Stimulated activated CD4-positive, alpha-beta T cell treated with anti-CD3 and anti-CD28 coated beads, Interleukin-12 subunit alpha, Interleukin-12 subunit beta, amount 100 ng/mL, for 4 hours (primary cell): Measurements from ENCODE around the gene NFATC1.

Experiments
- DNase-seq: peaks from one replicate; pipeline ENCODE4 v3.0.0-alpha.2; 2020

The NFATC1 gene

DNA sequence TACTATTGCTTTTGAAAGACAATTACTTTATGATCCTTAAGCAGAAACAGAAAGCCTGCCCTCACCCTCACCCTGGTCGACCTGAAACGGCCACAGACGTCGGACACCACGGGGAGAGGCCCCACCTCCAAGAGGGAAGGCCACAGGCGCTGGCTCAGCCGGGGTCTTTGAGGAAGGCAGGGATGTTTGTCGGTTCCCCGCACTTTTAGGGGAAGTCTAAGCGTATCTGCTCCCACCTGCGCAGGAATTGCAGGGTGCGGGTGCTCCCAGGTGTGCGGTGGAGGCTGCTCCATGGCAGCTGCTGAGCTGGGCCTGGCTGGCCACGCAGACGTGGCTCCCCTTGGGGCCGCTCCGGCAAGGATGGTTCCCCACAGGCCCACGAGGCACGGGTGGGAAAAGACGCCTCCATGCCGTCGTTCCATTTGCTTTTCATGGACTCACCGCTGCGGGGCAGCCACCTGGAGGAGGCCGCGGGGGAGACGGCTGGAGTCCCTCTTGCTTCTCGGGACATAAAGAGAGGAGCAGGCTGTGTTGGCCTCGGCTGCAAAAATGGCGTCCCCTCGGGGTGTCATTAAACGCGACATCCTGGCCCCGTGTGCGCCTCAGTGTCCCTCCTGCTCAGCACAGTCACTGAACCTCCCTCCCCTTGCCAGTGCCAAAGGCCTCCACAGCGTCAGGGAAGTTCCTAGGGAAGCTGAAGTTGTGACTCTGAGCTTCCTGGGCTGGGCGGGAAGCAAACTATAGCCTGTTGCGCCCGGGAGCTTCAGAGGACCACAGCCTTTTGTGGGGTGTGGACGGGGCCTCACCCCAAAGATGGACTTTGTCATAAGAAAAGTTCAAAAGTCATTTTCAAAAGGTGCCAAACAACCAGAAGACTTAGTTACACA, 63.4 kb downstream of the NFATC1 start:
- DNase-seq = no peak

DNA sequence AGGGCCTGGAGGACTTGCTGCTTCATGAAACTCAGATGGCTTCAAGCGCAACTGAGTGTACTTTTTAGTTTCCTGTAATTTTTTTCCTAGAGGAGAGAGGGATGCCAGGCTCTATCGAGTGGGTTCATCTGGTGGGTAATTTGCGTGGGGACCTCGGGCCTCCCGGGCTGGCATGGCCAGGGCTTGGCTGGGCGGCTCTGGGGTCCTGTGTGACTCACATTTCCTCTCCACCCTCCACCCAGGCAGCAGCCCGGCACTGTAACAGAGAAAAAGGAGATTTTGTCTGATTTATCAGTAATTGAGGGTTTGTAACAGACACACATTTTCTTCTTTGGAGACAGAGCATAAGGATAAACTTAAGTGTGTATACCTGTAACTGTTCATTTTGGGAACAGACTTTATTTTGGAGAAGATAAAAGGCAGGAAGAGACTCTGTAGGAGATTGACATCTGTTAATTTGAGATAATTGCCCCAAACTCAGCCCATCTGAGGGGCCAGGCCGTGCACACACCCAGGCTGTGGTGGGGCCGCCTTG, 64.3 kb downstream of the NFATC1 start:
- no peak for DNase-seq

- DNase-seq = no peak
Observed at GRCh38 chr18:79460481-79461300, 65.0 kb downstream of the NFATC1 start.

DNA sequence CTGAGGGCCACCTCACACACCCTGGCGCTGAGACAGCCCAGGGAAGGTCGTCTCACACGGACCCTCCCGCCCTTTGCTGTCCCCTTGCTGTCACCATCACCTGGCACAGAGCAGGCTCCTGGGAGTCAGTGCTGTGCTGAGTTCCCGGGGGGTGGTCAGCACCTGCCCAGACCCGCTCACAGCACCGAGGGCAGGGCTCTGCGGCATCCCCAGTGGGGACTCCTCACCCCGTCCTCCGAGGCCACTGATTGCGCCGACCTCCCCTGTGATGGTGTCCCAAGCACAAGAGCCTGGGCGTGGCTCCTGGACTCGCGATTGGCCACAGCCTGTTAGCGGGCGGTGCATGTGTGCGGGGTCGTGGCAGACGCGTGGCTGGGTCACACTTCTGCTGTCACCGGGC, 65.9 kb downstream of the NFATC1 start:
- DNase-seq = no peak

DNA sequence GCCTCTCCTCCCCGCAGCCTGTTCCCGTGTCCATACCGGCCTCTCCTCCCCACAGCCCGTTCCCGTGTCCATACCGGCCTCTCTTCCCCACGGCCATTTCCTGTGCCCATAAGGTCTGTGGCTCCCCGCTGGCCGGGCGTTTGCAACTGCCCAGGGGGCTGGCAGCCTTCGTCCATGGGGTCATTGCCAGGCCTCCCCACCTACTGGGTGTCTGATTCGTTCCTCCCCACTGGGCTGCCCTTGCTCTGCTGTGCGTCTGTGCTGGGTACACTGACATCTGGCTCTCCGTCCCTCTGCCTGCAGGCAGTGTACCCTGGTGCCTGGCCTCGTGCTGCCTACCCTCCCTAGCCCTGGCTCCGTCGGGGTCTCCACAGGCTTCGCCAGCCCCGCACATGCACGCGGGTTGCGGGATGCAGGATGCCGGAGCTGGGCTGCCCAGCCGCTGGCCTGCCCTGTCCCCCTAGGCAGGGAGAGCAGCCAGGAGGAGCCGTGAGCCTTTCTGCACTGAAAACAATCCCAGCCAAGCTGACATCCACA, 67.8 kb downstream of the NFATC1 start:
- DNase-seq = no peak

DNA sequence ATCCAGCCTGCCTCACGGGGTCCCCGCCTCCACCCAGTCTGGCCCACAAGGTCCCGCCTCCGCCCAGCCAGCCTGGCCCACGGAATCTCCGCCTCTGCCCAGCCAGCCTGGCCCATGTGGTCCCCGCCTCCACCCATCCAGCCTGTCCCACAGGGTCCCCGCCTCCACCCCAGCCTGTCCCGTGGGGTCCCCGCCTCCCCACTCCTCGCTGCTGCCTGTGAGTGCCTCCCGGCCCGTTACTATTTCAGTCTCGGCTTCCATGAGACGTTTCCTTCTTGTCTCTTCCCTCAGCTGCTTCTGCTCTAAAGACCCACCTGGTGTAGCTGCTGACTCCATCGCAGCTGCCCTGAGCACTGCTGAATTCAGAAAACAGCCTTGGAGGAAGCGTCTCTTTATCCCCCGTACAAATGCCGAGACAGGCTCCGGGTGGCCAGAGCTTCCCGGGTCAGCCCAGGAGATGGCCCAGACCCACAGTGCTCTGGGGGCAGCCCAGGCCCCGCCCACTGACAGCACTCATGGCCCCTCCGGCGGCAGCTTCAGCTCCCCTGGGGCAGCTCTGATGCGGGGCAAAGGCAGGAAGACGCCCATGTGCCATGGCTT, 69.8 kb downstream of the NFATC1 start:
- no peak for DNase-seq

DNA sequence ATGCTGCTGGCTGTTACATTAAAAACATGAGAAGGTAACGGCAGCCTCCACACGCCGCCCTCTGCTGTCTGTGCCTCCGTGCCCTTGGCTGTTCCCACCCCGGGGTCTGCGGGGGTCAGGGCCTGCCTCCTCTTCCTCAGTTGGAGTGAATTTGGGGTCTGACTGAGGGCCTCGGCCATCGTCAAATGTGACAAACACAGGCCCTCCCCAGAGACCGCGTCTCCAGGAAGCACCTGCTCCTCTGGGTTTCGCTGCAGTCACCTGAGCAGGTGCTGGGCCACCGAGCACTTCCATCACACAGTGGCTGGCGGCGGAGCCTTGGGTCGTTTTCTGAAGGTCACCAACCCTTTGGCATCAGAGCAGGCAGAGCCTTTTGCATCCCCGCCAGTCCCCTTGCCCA, 70.9 kb downstream of the NFATC1 start:
- no peak for DNase-seq

- no peak for DNase-seq
Observed at GRCh38 chr18:79467126-79467525, 71.4 kb downstream of the NFATC1 start.

GRCh38 chr18:79468119-79468789, 72.5 kb downstream of the NFATC1 start:
- DNase-seq = no peak

DNA sequence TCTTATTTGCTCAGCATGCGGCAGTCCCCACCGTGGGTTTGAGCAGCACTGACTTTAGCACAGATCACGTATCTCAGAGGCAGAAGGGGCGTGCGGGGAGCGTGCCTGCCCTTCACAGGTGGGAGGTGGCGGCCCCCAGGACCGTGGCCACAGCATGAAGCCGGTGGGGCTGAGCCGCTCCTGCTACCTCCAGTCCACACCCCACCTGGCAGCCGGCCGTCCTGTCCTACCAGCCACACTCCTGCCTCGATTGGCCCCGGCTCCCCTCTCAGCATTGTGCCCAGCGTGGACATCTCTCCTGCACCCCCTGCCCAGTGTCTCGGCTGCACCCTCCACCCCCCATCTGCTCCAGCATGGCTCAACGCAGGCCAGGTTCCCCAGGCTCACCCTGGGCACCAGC, 73.6 kb downstream of the NFATC1 start:
- no peak for DNase-seq

GRCh38 chr18:79469751-79470505, 74.2 kb downstream of the NFATC1 start:
- no peak for DNase-seq

DNA sequence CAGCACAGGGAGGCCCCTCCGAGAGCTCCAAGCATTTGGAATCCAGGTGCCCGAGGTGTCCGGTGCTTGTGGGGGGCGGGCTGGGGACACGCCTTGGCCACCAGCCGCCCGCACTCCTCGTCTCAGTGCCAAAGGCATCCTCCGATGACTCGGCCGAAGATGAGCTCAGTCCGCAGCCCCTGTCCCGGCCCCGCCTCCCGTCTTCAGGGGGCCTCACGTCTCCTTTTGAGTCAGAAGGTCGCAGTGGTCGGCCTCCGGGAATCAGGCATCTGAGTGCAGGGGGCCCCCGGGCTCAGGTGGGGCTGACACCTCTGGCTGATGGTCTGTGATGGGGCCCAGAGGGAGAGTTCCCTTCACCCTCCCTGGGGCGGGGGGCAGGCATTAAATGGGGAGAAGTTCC, 74.8 kb downstream of the NFATC1 start:
- no peak for DNase-seq

GRCh38 chr18:79471046-79471445, 75.3 kb downstream of the NFATC1 start:
- no peak for DNase-seq

GRCh38 chr18:79471597-79471996, 75.9 kb downstream of the NFATC1 start:
- DNase-seq = no peak

- DNase-seq = no peak
Observed at GRCh38 chr18:79472176-79472575, 76.4 kb downstream of the NFATC1 start.

DNA sequence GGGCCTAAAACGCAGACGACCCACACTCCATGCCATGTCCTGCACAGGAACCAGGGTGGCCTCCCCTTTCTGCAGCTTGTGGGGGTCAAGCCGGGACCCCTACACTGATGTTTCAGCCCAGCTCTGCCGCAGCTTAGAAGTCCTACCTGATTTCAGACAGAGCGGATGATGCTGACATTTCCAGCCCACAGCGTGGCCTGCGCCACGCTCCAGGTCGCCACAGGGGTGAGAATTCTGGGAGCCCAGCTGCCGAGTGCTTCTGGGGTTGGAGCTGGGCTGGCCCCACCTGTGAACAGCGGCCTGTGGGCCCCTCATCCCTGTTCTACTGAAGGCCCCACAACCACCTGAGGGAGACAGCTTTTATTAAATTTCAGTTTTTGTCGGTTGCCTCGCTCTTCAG, 77.2 kb downstream of the NFATC1 start:
- DNase-seq = no peak

GRCh38 chr18:79476031-79476917, 80.5 kb downstream of the NFATC1 start:
- no peak for DNase-seq

GRCh38 chr18:79476918-79477571, 81.3 kb downstream of the NFATC1 start:
- no peak for DNase-seq

- DNase-seq = no peak
Observed at GRCh38 chr18:79477711-79478483, 82.2 kb downstream of the NFATC1 start.
